ENCODE data around the gene XRCC3. TPM values are rescaled to one million over a fixed set of nuclear protein-coding genes. Genes with fewer than 3 reads are reported as not detected.

XRCC3 gene
- total and polyA plus RNA-seq, 12 donors = 1.0 to 4.4 (median 3.0) TPM

DNA sequence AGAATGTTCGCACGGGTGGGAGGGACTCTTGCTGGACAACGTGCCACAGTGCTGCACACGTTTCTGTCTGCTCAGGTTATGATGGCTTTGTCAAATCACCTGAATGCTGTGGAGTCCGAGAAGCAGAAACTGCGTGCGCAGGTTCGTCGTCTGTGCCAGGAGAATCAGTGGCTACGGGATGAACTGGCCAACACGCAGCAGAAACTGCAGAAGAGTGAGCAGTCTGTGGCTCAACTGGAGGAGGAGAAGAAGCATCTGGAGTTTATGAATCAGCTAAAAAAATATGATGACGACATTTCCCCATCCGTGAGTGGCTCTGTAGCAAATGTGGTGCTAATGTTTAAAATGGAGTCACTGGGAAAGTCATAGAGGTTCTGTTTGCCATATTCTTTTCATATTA lies 57.8 kb downstream of the XRCC3 start:
- H3K4me3 ChIP-seq = no peak overlapping the region
- H3K27ac ChIP-seq = peak overlapping the region in 3 of 10 donors; percentile 2 to 41 (median 24)
- peaks cover 3 to 98% (median 60%) of the 10 kb centered on the region in 9 donors for H3K36me3 ChIP-seq
- H3K4me1 ChIP-seq = peaks cover 14 to 56% (median 41%) of the 10 kb centered on the region in 9 donors
- no peaks in the 10 kb centered on the region for H3K27me3 ChIP-seq
- DNase-seq (no peak), ATAC-seq (peak in 7 of 8 donors; percentile 16 to 73 (median 44))
- intact Hi-C loops (cut with DNase I) = loop anchor here in 1 of 10 donors (2.0 kb wide), 1 partner anchor 15 kb away; no protein-coding TSS in a partner anchor
- TF ChIP-seq, protein P1, sequence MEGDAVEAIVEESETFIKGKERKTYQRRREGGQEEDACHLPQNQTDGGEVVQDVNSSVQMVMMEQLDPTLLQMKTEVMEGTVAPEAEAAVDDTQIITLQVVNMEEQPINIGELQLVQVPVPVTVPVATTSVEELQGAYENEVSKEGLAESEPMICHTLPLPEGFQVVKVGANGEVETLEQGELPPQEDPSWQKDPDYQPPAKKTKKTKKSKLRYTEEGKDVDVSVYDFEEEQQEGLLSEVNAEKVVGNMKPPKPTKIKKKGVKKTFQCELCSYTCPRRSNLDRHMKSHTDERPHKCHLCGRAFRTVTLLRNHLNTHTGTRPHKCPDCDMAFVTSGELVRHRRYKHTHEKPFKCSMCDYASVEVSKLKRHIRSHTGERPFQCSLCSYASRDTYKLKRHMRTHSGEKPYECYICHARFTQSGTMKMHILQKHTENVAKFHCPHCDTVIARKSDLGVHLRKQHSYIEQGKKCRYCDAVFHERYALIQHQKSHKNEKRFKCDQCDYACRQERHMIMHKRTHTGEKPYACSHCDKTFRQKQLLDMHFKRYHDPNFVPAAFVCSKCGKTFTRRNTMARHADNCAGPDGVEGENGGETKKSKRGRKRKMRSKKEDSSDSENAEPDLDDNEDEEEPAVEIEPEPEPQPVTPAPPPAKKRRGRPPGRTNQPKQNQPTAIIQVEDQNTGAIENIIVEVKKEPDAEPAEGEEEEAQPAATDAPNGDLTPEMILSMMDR (IDR thresholded peaks at IDR 0.05) = no peak
- H3K9me3 ChIP-seq = no peaks in the 10 kb centered on the region
- 71 to 79% methylated on average over 13 of the region's 13 CpGs for WGBS, 2 donors

DNA sequence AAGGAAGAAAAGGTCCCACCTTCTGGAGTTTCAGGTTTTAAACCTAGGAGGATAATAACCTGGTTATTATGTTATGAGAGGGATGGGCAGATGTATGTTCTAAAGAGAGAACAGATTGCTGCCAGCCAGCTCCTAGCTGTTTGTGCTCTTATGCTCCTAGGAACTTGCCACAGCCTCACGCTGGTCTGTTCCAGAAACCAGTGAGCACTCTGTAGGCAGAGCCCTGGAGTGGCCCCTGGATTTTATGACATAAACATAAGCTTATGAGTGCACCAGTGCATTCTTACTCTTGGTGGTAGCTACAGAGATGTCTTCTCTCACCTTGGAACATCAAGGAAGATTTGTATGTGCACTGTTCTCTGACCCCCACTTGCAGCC lies 58.5 kb downstream of the XRCC3 start:
- DNase-seq (no peak), ATAC-seq (no peak)
- Histone ChIP-seq H3K27ac (no peak overlapping the region), H3K4me1 (peaks cover 14 to 63% (median 47%) of the 10 kb centered on the region in 9 donors), H3K4me3 (no peak overlapping the region), H3K9me3 (no peaks in the 10 kb centered on the region), H3K27me3 (no peaks in the 10 kb centered on the region), H3K36me3 (peaks cover 3 to 96% (median 55%) of the 10 kb centered on the region in 9 donors)
- 69 to 76% methylated on average over 1 of the region's 1 CpG for WGBS, 2 donors
- intact Hi-C loops (cut with DNase I) = loop anchor here in 1 of 10 donors (2.0 kb wide), 1 partner anchor 16 kb away; no protein-coding TSS in a partner anchor
- TF ChIP-seq, protein P1 (IDR thresholded peaks at IDR 0.05) = no peak

DNA sequence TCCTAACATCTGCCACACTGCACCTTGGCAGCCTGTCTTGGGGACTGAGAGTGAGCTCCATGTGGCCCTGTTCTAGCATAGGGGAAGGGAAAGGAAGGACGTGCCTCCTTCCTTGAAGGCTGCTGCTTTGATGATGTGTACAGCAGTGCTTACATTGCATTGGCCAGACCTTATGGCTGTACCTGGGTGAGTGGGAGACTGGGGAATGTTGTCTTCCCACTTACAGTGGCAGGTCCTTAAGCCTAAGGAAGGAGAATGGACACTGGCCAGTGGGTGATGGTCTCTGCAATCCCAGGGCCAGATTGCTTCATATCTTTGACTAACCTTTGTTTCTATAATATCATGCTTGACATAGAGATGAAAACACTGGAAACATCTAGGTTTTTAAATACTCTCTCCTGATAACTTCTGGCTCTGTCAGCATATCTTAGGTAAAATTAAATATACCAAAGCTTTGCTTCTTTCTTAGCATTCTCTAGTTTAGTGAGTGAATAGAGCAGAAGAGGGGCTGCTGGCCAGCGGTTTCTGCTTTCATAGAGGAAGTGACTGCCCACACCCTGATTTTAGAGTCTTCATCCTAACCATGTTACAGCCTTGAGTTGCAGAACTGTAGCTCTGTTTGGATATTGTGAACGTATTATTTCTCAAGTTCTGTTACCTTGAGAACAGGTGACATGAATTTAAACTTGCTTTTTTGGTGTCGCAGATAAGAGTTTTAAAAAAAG lies 59.1 kb downstream of the XRCC3 start:
- 77 to 80% methylated on average over 4 of the region's 4 CpGs for WGBS, 2 donors
- no peak overlapping the region for H3K27ac ChIP-seq
- no peak for ATAC-seq

DNA sequence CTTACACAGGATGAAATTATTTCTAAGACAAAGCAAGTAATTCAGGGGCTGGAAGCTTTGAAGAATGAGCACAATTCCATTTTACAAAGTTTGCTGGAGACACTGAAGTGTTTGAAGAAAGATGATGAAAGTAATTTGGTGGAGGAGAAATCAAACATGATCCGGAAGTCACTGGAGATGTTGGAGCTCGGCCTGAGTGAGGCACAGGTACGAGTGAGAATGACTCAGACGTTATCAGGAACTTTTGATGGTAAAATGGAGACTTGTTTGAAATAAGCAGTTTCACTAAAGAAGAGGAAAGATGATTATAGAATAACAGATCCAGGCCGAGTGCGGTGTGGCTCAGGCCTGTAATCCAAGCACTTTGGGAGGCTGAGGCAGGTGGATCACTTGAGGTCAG lies 60.6 kb downstream of the XRCC3 start:
- Histone ChIP-seq H3K4me3 (no peak overlapping the region), H3K27me3 (no peaks in the 10 kb centered on the region), H3K36me3 (peaks cover 3 to 75% (median 42%) of the 10 kb centered on the region in 9 donors), H3K9me3 (no peaks in the 10 kb centered on the region), H3K4me1 (peaks cover 14 to 78% (median 53%) of the 10 kb centered on the region in 9 donors), H3K27ac (no peak overlapping the region)
- TF ChIP-seq, protein P1 (IDR thresholded peaks at IDR 0.05) = no peak
- 74 to 80% methylated on average over 6 of the region's 6 CpGs for WGBS, 2 donors
- DNase-seq (no peak), ATAC-seq (no peak)
- intact Hi-C loops (cut with DNase I) = no loop called here

More for the DNA sequence above, 59.1 kb downstream of the XRCC3 start:
- no peaks in the 10 kb centered on the region for H3K27me3 ChIP-seq
- peaks cover 3 to 91% (median 54%) of the 10 kb centered on the region in 9 donors for H3K36me3 ChIP-seq
- TF ChIP-seq, protein P1 (IDR thresholded peaks at IDR 0.05) = no peak
- H3K4me3 ChIP-seq = no peak overlapping the region
- no peaks in the 10 kb centered on the region for H3K9me3 ChIP-seq
- no peak for DNase-seq
- peaks cover 14 to 68% (median 52%) of the 10 kb centered on the region in 9 donors for H3K4me1 ChIP-seq
- intact Hi-C loops (cut with DNase I) = loop anchor here in 1 of 10 donors (2.0 kb wide), 1 partner anchor 17 kb away; no protein-coding TSS in a partner anchor
